K562 (cell line): ENCODE measurements around the gene KRT80. TPM values are rescaled to one million over a fixed set of nuclear protein-coding genes. Genes with fewer than 3 reads are reported as not detected.

Experiments used
- ATAC-seq: fragments of 200-7000 bp; cut with Tn5 transposase; 3 replicates; pipeline ENCODE4 v1.9.1; 2020; ENCODE audit warnings: moderate library complexity
- BruUV-seq: library from RNA; stranded (reverse); fragments of 400-500 nt; replicated peaks from 2 replicates; lab custom pipeline; 2021; lab: Mats Ljungman, UMichigan
- CTCF ChIA-PET: fragments of 300-600 bp; formaldehyde crosslinking; extraction: SDS; loops from one replicate; lab custom pipeline; 2021; ENCODE audit warnings: low intra/inter-chr PET ratio; lab: Yijun Ruan, JAX
- POLR2A ChIA-PET: fragments of 300-600, 350-650 bp; sonication (Branson Sonifier 250); formaldehyde crosslinking; extraction: SDS; loops from one replicate; lab custom pipeline; 2021; ENCODE audit warnings: antibody characterized with exemption, inconsistent platforms; lab: Yijun Ruan, JAX
- DNase-seq, 4 experiments: peaks; one replicate each; pipeline versions ENCODE4 v3.0.0 to v3.0.0-alpha.2; 2011 to 2018; ENCODE audit warnings: low spot score in 3 of 4, mixed read lengths in 3 of 4; ENCODE audit errors: extremely low read depth in 1 of 4
- FAIRE-seq: peaks from 2 replicates; lab custom pipeline; 2011; peaks lifted over from hg19 to GRCh38; lab: Jason Lieb, UNC
- H2AFZ ChIP-seq: 2 replicates; pipeline ENCODE4 v1.6.0; 2011; ENCODE audit warnings: low read depth, low read length, control low read depth, inconsistent platforms
- H3K27ac ChIP-seq: fragments of 200-600 bp; 3 replicates; pipeline ENCODE4 v1.8.0; 2011; ENCODE audit warnings: low read depth, mild to moderate bottlenecking, control low read depth, inconsistent platforms, low read length, moderate library complexity, mixed read lengths; ENCODE audit errors: extremely low read depth
- H3K27me3 ChIP-seq, 2 experiments: fragments of 300-600 bp in 1 of 2; 2 replicates in 1 of 2; 3 replicates in 1 of 2; pipeline versions ENCODE4 v1.6.0 to v1.8.0; 2011; ENCODE audit warnings: inconsistent platforms in 2 of 2, low read length in 2 of 2, mild to moderate bottlenecking in 1 of 2, mixed read lengths in 1 of 2, moderate library complexity in 1 of 2; ENCODE audit not compliant: control insufficient read depth in 2 of 2, insufficient read depth in 2 of 2
- H3K36me3 ChIP-seq: fragments of 300-600 bp; 3 replicates; pipeline ENCODE4 v1.8.0; 2011; ENCODE audit warnings: mild to moderate bottlenecking, low read length, inconsistent platforms; ENCODE audit not compliant: control insufficient read depth, insufficient read depth
- H3K4me1 ChIP-seq, 2 experiments: fragments of 200-600 bp in 1 of 2; replicated peaks in 1 of 2; 2 replicates in 1 of 2; 3 replicates in 1 of 2; pipeline versions ENCODE4 v1.5.1 to v1.8.0; 2011; ENCODE audit warnings: inconsistent platforms in 2 of 2, low read length in 2 of 2, mild to moderate bottlenecking in 1 of 2, mixed read lengths in 1 of 2, moderate library complexity in 1 of 2; ENCODE audit not compliant: control insufficient read depth in 2 of 2, insufficient read depth in 2 of 2
- H3K4me2 ChIP-seq: 2 replicates; pipeline ENCODE4 v1.6.1; 2011; ENCODE audit warnings: low read length, control low read depth, inconsistent platforms, mixed read lengths; ENCODE audit not compliant: insufficient read depth
- H3K4me3 ChIP-seq: fragments of 200-600 bp; sonication (generic), shearing (Covaris generic); 2 replicates; pipeline ENCODE4 v1.5.1; 2016; ENCODE audit warnings: control low read depth, inconsistent platforms
- H3K79me2 ChIP-seq: fragments of 200-600 bp; 3 replicates; pipeline ENCODE4 v1.8.0; 2011; ENCODE audit warnings: low read length, inconsistent platforms; ENCODE audit not compliant: control insufficient read depth, insufficient read depth
- H3K9ac ChIP-seq, 2 experiments: 2 replicates each; pipeline versions ENCODE4 v1.6.0 to v1.6.1; 2011; ENCODE audit warnings: low read depth in 2 of 2, low read length in 2 of 2, control low read depth in 1 of 2, inconsistent platforms in 1 of 2, mild to moderate bottlenecking in 1 of 2, mixed read lengths in 1 of 2; ENCODE audit not compliant: insufficient read depth in 1 of 2
- H3K9me1 ChIP-seq: one replicate; pipeline ENCODE4 v1.6.0; 2011; ENCODE audit warnings: inconsistent platforms, mild to moderate bottlenecking, low read length, moderate library complexity; ENCODE audit not compliant: control insufficient read depth, insufficient read depth
- H3K9me3 ChIP-seq: replicated peaks from 2 replicates; pipeline ENCODE4 v1.5.1; 2011; ENCODE audit warnings: low read depth, low read length, inconsistent platforms; ENCODE audit not compliant: control insufficient read depth, insufficient read depth
- H4K20me1 ChIP-seq: replicated peaks from 2 replicates; pipeline ENCODE4 v1.6.1; 2011; ENCODE audit warnings: low read length, inconsistent platforms, mixed read lengths; ENCODE audit not compliant: control insufficient read depth, insufficient read depth
- ARID2 ChIP-seq: fragments of 450-650 bp; IDR thresholded peaks from 2 replicates; pipeline ENCODE4 v1.6.1; 2017; ENCODE audit warnings: antibody characterized with exemption, mild to moderate bottlenecking
- ATF7 ChIP-seq: fragments of 450-650 bp; IDR thresholded peaks from 2 replicates; pipeline ENCODE4 v1.7.1; 2014; ENCODE audit warnings: mild to moderate bottlenecking, moderate library complexity
- PHF21A ChIP-seq: fragments of 450-650 bp; IDR thresholded peaks from 2 replicates; pipeline ENCODE4 v1.6.1; 2017; ENCODE audit warnings: low read depth, borderline replicate concordance
- RAD51 ChIP-seq: fragments of 450-650 bp; IDR thresholded peaks from 2 replicates; pipeline ENCODE4 v1.7.1; 2016; ENCODE audit warnings: low read depth, mild to moderate bottlenecking, borderline replicate concordance
- SRSF7 ChIP-seq: fragments of 200-400 bp; formaldehyde crosslinking; optimal IDR thresholded peaks from 2 replicates; pipeline ENCODE3; 2017; ENCODE audit warnings: mild to moderate bottlenecking, low read depth, low read length
- VEZF1 ChIP-seq: fragments of 200-800 bp; sonication (Bioruptor generic); IDR thresholded peaks from 2 replicates; pipeline ENCODE4 v1.6.1; 2017; ENCODE audit warnings: missing genetic modification characterization, missing compliant biosample characterization
- WGBS: fragments of 100-300 bp; shearing (Covaris generic); methylation state at CpG from one replicate; pipeline ENCODE4 v1.1.6; 2016; ENCODE audit warnings: low coverage, mixed read lengths; ENCODE audit not compliant: insufficient coverage; ENCODE audit errors: missing lambda C conversion rate; 5-methylcytosine and 5-hydroxymethylcytosine counted together
- in situ Hi-C: fragments of 300-500 bp; cut with MboI; formaldehyde crosslinking; loops from 4 replicates; pipeline ENCODE4 v1.15.0; 2018; ENCODE audit warnings: inconsistent platforms, mixed read lengths
- intact Hi-C: fragments of 100-400 bp; cut with micrococcal nuclease; formaldehyde crosslinking; loops from 2 replicates; pipeline ENCODE4 v1.14.2; 2022
- polyA plus RNA-seq, 8 experiments: library from polyadenylated mRNA; depleted of rRNA in 4 of 8; stranded (reverse) in 5 of 8; unstranded in 3 of 8; fragments of >200 nt; fragmentation: Nextera tagmentation in 2 of 8; fragmentation: Illumina TruSeq in 1 of 8; extraction: Ambion mirVana in 2 of 8; extraction: Trizol in 1 of 8; gene quantifications; 2 replicates each; pipeline versions ENCODE4 v1.2.1 to v1.2.3, GENCODE V29; 2011 to 2014; ENCODE audit warnings: inconsistent platforms in 1 of 8, missing spikeins in 1 of 8
- total RNA-seq, 7 experiments: library from RNA; depleted of rRNA in 6 of 7; stranded (reverse); fragments of >200 nt in 6 of 7; fragmentation: Illumina TruSeq in 2 of 7; extraction: Trizol in 2 of 7; gene quantifications; 2 replicates each; pipeline versions ENCODE4 v1.2.1 to v1.2.3, GENCODE V29; 2011 to 2021; ENCODE audit warnings: low replicate concordance in 1 of 7

KRT80 gene
- total and polyA plus RNA-seq, 9 of the 15 experiments (the other 6 are each of a cell fraction or from before 2014, with no cell fraction given): not detected

- no peak for DNase-seq
- Histone ChIP-seq H3K9me3 (no peaks in the 10 kb centered on the region), H3K4me2 (no peak overlapping the region), H3K4me3 (no peak overlapping the region), H2AFZ (no peak overlapping the region), H3K36me3 (no peaks in the 10 kb centered on the region), H3K27me3 (peaks cover 5 to 41% of the 10 kb centered on the region in 2 experiments; a peak in 3 of 5 replicates), H3K9me1 (no peaks in the 10 kb centered on the region), H3K4me1 (no peaks in the 10 kb centered on the region; a peak in 1 of 5 replicates), H3K79me2 (no peaks in the 10 kb centered on the region), H3K9ac (no peak overlapping the region), H4K20me1 (peaks cover 15% of the 10 kb centered on the region; the same call in 1 of the 2 replicates), H3K27ac (no peak overlapping the region)
- FAIRE-seq: no peak
- CTCF ChIA-PET: no interaction called here
- POLR2A ChIA-PET: interaction anchor here (0.9 kb wide), 1 partner anchor 16 kb away, joined by 3 read pairs; no protein-coding TSS in a partner anchor
- TF ChIP-seq RAD51 (no peak), PHF21A (no peak), VEZF1 (CRISPR knock-in tag) (no peak), SRSF7 (no peak), ARID2 (no peak), ATF7 (no peak)
- no TSS peak for BruUV-seq
- under 1% methylated on average over 16 of the region's 16 CpGs for WGBS
- intact Hi-C loops: loop anchor here (2.0 kb wide), 1 partner anchor 17 kb away; no protein-coding TSS in a partner anchor
- ATAC-seq: no peak
- in situ Hi-C loops: no loop called here
Measured at GRCh38 chr12:52185400-52185967, 6.3 kb downstream of the KRT80 start.
